Measurements from ENCODE around the gene GALNT2. TPM values are rescaled to one million over a fixed set of nuclear protein-coding genes. Genes with fewer than 3 reads are reported as not detected.

The GALNT2 gene
- total and polyA plus RNA-seq, 9 of the 15 experiments (the other 6 are each of a cell fraction or from before 2014, with no cell fraction given): 1.6 to 106 (median 51.9) TPM

- TF ChIP-seq, protein P1, sequence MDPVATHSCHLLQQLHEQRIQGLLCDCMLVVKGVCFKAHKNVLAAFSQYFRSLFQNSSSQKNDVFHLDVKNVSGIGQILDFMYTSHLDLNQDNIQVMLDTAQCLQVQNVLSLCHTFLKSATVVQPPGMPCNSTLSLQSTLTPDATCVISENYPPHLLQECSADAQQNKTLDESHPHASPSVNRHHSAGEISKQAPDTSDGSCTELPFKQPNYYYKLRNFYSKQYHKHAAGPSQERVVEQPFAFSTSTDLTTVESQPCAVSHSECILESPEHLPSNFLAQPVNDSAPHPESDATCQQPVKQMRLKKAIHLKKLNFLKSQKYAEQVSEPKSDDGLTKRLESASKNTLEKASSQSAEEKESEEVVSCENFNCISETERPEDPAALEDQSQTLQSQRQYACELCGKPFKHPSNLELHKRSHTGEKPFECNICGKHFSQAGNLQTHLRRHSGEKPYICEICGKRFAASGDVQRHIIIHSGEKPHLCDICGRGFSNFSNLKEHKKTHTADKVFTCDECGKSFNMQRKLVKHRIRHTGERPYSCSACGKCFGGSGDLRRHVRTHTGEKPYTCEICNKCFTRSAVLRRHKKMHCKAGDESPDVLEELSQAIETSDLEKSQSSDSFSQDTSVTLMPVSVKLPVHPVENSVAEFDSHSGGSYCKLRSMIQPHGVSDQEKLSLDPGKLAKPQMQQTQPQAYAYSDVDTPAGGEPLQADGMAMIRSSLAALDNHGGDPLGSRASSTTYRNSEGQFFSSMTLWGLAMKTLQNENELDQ (CRISPR knock-in tag; IDR thresholded peaks at IDR 0.05; ENCODE audit: borderline replicate concordance): no peak
- TF ChIP-seq SAFB (IDR thresholded peaks at IDR 0.05; ENCODE audit: borderline replicate concordance, low read depth, low read length) (no peak), TRIM28 (IDR thresholded peaks at IDR 0.05) (no peak), MEF2D (tag; conservative IDR thresholded peaks at IDR 0.05; ENCODE audit: low read depth) (peak; percentile 97), ZNF561 (CRISPR knock-in tag; conservative IDR thresholded peaks at IDR 0.05) (peak; percentile 68; the same call in 1 of the 2 replicates), NKRF (IDR thresholded peaks at IDR 0.05; ENCODE audit: borderline replicate concordance) (no peak), XRCC3 (IDR thresholded peaks at IDR 0.05) (no peak), ZFP1 (CRISPR knock-in tag; IDR thresholded peaks at IDR 0.05) (peak; percentile 86), PCBP2 (IDR thresholded peaks at IDR 0.05; ENCODE audit: low read depth, low read length, poor library complexity, severe bottlenecking) (no peak), ELF4 (CRISPR knock-in tag; IDR thresholded peaks at IDR 0.05) (peak; percentile 48; the same call in 1 of the 2 replicates), ZNF431 (CRISPR knock-in tag; IDR thresholded peaks at IDR 0.05) (no peak), DPF2 (IDR thresholded peaks at IDR 0.05) (no peak), DACH1 (IDR thresholded peaks at IDR 0.05; ENCODE audit: partially characterized antibody) (no peak), HSF4 (CRISPR knock-in tag; IDR thresholded peaks at IDR 0.05; ENCODE audit: borderline replicate concordance) (peak; percentile 93; the same call in 1 of the 2 replicates), TRIM24 (IDR thresholded peaks at IDR 0.05) (no peak), NFRKB (IDR thresholded peaks at IDR 0.05; ENCODE audit: low read depth) (no peak), ZNF76 (CRISPR knock-in tag; IDR thresholded peaks at IDR 0.05; ENCODE audit: borderline replicate concordance) (peak; percentile 98), HDAC8 (tag; IDR thresholded peaks at IDR 0.05) (peak; percentile 98), GTF2A2 (tag; IDR thresholded peaks at IDR 0.05) (peak; percentile 95), CEBPB (tag; IDR thresholded peaks at IDR 0.05) (no peak; the same call in 1 of the 2 replicates), ZNF316 (IDR thresholded peaks at IDR 0.05) (no peak), ZNF764 (CRISPR knock-in tag; IDR thresholded peaks at IDR 0.05; ENCODE audit: low read depth) (no peak), MAFG (tag; conservative IDR thresholded peaks at IDR 0.05) (peak; percentile 46), JUND (IDR thresholded peaks at IDR 0.05; ENCODE audit: borderline replicate concordance, low read depth, low read length) (no peak), JUND (tag; IDR thresholded peaks at IDR 0.05; ENCODE audit: borderline replicate concordance, low read depth, low read length) (peak; percentile 53; the same call in 1 of the 3 replicates), ZEB2 (IDR thresholded peaks at IDR 0.05) (no peak), TEAD4 (IDR thresholded peaks at IDR 0.05; ENCODE audit: low read length) (no peak), TEAD4 (CRISPR knock-in tag; IDR thresholded peaks at IDR 0.05; ENCODE audit: borderline replicate concordance) (no peak), ZNF165 (CRISPR knock-in tag; IDR thresholded peaks at IDR 0.05; ENCODE audit: borderline replicate concordance) (peak; percentile 95), SAFB2 (IDR thresholded peaks at IDR 0.05; ENCODE audit: borderline replicate concordance, low read depth, low read length, severe bottlenecking) (no peak)
These were observed 85.0 kb downstream of the GALNT2 start (continued) for GRCh38 chr1:230151924-230152468.

Measured in K562 (cell line).